OCI-LY3 (cell line): ENCODE measurements around the gene NPC1.

Experiments
- H2AFZ ChIP-seq: fragments of 200-600, 300-600 bp; shearing (Covaris generic); 2 replicates; pipeline ENCODE4 v1.6.0; 2014; ENCODE audit warnings: antibody characterized with exemption, low read depth, low read length
- H3K27ac ChIP-seq: fragments of 200-600, 300-600 bp; sonication (generic); 2 replicates; pipeline ENCODE4 v1.5.1; 2014; ENCODE audit warnings: mild to moderate bottlenecking, low read length, moderate library complexity, mixed read lengths
- H3K27me3 ChIP-seq: fragments of 200-600, 300-600 bp; sonication (generic); 2 replicates; pipeline ENCODE4 v1.6.1; 2014; ENCODE audit warnings: low read depth, low read length, mixed read lengths
- H3K36me3 ChIP-seq: fragments of 200-600, 300-600 bp; sonication (generic); replicated peaks from 2 replicates; pipeline ENCODE3; 2014; ENCODE audit warnings: low read depth, low read length, mixed read lengths
- H3K4me1 ChIP-seq: fragments of 300-600, 200-600 bp; sonication (generic); 2 replicates; pipeline ENCODE4 v1.6.1; 2014; ENCODE audit warnings: low read length, mixed read lengths
- H3K4me2 ChIP-seq: fragments of 200-600, 300-600 bp; sonication (generic); 2 replicates; pipeline ENCODE4 v1.6.1; 2014; ENCODE audit warnings: low read length, mixed read lengths
- H3K4me3 ChIP-seq: fragments of 300-600, 200-600 bp; sonication (generic); 2 replicates; pipeline ENCODE4 v1.5.1; 2014; ENCODE audit warnings: antibody characterized with exemption, mild to moderate bottlenecking, low read length, moderate library complexity
- H3K79me2 ChIP-seq: fragments of 300-600, 200-600 bp; shearing (Covaris generic); 2 replicates; pipeline ENCODE4 v1.6.1; 2014; ENCODE audit warnings: mild to moderate bottlenecking, low read length, mixed read lengths
- H3K9ac ChIP-seq: fragments of 300-600, 200-600 bp; shearing (Covaris generic); 2 replicates; pipeline ENCODE4 v1.6.0; 2014; ENCODE audit warnings: mild to moderate bottlenecking, low read length, moderate library complexity
- H3K9me3 ChIP-seq: fragments of 200-600, 300-600 bp; shearing (Covaris generic); 2 replicates; pipeline ENCODE4 v1.6.1; 2014; ENCODE audit warnings: low read length, mixed read lengths; ENCODE audit not compliant: insufficient read depth
- H4K20me1 ChIP-seq: fragments of 200-600, 300-600 bp; sonication (generic); 2 replicates; pipeline ENCODE4 v1.6.1; 2016; ENCODE audit warnings: low read length, mixed read lengths; ENCODE audit not compliant: insufficient read depth
- CTCF ChIP-seq: fragments of 200-600, 300-600 bp; sonication (generic); IDR thresholded peaks from 2 replicates; pipeline ENCODE4 v1.5.1; 2014; ENCODE audit warnings: antibody characterized with exemption, low read length, low read depth
- EZH2phosphoT487 ChIP-seq: fragments of 200-600 bp; shearing (Covaris generic); IDR thresholded peaks from 2 replicates; pipeline ENCODE4 v1.6.1; 2018; ENCODE audit warnings: antibody characterized with exemption, mixed run types, low read depth

Gene NPC1

GRCh38 chr18:23619388-23619881 is 33.1 kb upstream of the NPC1 start:
- Histone ChIP-seq H3K27ac (no peak overlapping the region), H3K9ac (peak overlapping the region; percentile 51), H3K4me2 (peak overlapping the region; percentile 92), H4K20me1 (no peaks in the 10 kb centered on the region), H3K4me1 (peaks cover 26% of the 10 kb centered on the region), H3K9me3 (no peaks in the 10 kb centered on the region), H2AFZ (peak overlapping the region; percentile 84), H3K4me3 (peak overlapping the region; percentile 77), H3K27me3 (peaks cover 33% of the 10 kb centered on the region), H3K79me2 (no peaks in the 10 kb centered on the region), H3K36me3 (no peaks in the 10 kb centered on the region)
- TF ChIP-seq EZH2phosphoT487, result no peak
- TF ChIP-seq CTCF, result no peak

GRCh38 chr18:23618862-23619387 is 32.6 kb upstream of the NPC1 start:
- Histone ChIP-seq H3K27me3 (peaks cover 33% of the 10 kb centered on the region), H3K4me2 (peak overlapping the region; percentile 92), H3K4me3 (peak overlapping the region; percentile 77)

GRCh38 chr18:23617412-23618014 is 31.2 kb upstream of the NPC1 start:
- H3K27me3 ChIP-seq, result peaks cover 33% of the 10 kb centered on the region
- H4K20me1 ChIP-seq, result no peaks in the 10 kb centered on the region
- H3K27ac ChIP-seq, result peak overlapping the region; percentile 27
- H3K4me2 ChIP-seq, result peak overlapping the region; percentile 92
- peak overlapping the region; percentile 77 for H3K4me3 ChIP-seq
- H3K9ac ChIP-seq, result peak overlapping the region; percentile 51; the same call in 1 of the 2 replicates
- H3K4me1 ChIP-seq, result peaks cover 29% of the 10 kb centered on the region
- no peak for TF ChIP-seq EZH2phosphoT487
- no peak for TF ChIP-seq CTCF
- H3K36me3 ChIP-seq, result no peaks in the 10 kb centered on the region
- no peaks in the 10 kb centered on the region for H3K79me2 ChIP-seq
- no peaks in the 10 kb centered on the region for H3K9me3 ChIP-seq
- peak overlapping the region; percentile 84 for H2AFZ ChIP-seq

More at GRCh38 chr18:23618862-23619387, 32.6 kb upstream of the NPC1 start:
- Histone ChIP-seq H3K9ac (peak overlapping the region; percentile 51), H3K9me3 (no peaks in the 10 kb centered on the region), H4K20me1 (no peaks in the 10 kb centered on the region), H3K79me2 (no peaks in the 10 kb centered on the region), H3K4me1 (peaks cover 26% of the 10 kb centered on the region), H3K27ac (0 out of 2 replicates have a peak overlapping the region, but pooled peaks have one; percentile 3), H2AFZ (peak overlapping the region; percentile 84), H3K36me3 (no peaks in the 10 kb centered on the region)
- TF ChIP-seq EZH2phosphoT487 (no peak), CTCF (peak; percentile 33; the same call in 1 of the 2 replicates)

GRCh38 chr18:23616258-23616657 is 30.0 kb upstream of the NPC1 start:
- no peak overlapping the region for H2AFZ ChIP-seq
- H3K27ac ChIP-seq, result no peak overlapping the region
- H3K27me3 ChIP-seq, result peaks cover 24% of the 10 kb centered on the region
- no peak overlapping the region for H3K4me3 ChIP-seq
- peaks cover 31% of the 10 kb centered on the region for H3K4me1 ChIP-seq
- no peaks in the 10 kb centered on the region for H4K20me1 ChIP-seq
- H3K36me3 ChIP-seq, result no peaks in the 10 kb centered on the region
- no peaks in the 10 kb centered on the region for H3K79me2 ChIP-seq
- H3K9ac ChIP-seq, result no peak overlapping the region
- H3K4me2 ChIP-seq, result no peak overlapping the region
- TF ChIP-seq EZH2phosphoT487 (no peak), CTCF (no peak)
- no peaks in the 10 kb centered on the region for H3K9me3 ChIP-seq
